ENCODE data around the gene NEB.
A peak's percentile ranks its signal among the peaks of the same experiment; 100 is the strongest.

NEB gene

DNA sequence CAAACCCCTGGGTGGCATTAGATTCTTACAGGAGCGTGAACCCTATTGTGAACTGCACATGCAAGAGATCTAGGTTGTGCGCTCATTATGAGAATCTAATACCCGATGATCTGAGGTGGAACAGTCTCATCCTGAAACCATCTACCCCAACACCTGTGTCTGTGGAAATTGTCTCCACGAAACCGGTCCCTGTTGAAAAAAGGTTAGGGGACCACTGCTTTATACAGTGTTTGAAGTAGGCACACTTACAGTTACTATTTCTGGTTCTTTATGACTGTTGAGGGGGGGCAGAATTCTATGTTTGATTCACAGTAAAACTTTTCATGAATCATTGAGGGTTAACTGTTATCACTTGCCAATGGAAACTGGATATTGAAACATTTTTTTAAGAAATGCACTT, 252.5 kb downstream of the NEB start:
- TF ChIP-seq, protein P1, sequence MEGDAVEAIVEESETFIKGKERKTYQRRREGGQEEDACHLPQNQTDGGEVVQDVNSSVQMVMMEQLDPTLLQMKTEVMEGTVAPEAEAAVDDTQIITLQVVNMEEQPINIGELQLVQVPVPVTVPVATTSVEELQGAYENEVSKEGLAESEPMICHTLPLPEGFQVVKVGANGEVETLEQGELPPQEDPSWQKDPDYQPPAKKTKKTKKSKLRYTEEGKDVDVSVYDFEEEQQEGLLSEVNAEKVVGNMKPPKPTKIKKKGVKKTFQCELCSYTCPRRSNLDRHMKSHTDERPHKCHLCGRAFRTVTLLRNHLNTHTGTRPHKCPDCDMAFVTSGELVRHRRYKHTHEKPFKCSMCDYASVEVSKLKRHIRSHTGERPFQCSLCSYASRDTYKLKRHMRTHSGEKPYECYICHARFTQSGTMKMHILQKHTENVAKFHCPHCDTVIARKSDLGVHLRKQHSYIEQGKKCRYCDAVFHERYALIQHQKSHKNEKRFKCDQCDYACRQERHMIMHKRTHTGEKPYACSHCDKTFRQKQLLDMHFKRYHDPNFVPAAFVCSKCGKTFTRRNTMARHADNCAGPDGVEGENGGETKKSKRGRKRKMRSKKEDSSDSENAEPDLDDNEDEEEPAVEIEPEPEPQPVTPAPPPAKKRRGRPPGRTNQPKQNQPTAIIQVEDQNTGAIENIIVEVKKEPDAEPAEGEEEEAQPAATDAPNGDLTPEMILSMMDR (conservative IDR thresholded peaks at IDR 0.05; ENCODE audit: control insufficient read depth, insufficient read depth, low read depth, low read length) = no peak
- DNase-seq (ENCODE audit: low read depth) = no peak

DNA sequence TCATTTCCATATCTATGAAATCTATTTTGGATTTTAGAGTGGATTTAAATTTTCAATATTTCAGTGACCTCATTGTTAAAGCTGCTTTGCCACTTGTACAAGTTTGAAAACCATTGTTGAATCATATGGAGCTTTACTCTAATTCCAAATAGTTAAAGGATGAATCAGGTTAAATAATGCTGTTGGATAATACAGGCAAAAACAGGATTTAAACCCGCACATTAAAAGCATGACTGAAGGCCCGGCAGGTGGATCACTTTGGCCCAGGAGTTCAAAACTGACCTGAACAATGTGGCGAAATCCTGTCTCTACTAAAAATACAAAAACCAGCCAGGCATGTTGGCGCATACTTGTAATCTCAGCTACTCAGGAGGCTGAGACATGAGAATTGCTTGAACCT, 256.3 kb downstream of the NEB start:
- H3K4me3 ChIP-seq (ENCODE audit: control insufficient read depth, low read depth, low read length) = no peak overlapping the region
- TF ChIP-seq, protein P1 (conservative IDR thresholded peaks at IDR 0.05; ENCODE audit: control insufficient read depth, insufficient read depth, low read depth, low read length) = no peak
- DNase-seq (ENCODE audit: low read depth) = peak; percentile 38

More for the DNA sequence above, 252.5 kb downstream of the NEB start:
- H3K4me3 ChIP-seq (ENCODE audit: control insufficient read depth, low read depth, low read length) = no peak overlapping the region

DNA sequence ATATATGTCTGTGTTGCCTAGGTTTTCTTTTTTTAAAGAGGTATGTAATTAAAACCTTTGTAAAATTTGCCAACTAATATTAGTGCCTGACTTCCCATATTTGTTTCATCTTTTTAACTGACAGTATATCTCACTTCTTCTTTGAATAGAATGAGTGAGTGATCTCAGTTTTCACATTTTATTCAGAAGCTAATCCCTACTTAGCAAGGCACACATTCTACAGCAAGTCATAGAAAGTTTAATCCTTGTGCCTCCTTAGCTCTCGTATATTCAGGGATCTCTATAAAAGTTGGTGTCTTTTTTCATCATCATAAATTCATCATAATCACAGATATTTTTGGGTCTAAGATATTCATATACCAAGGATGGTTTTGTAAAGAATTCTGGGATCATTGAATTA, 258.0 kb downstream of the NEB start:
- no peak overlapping the region for H3K4me3 ChIP-seq (ENCODE audit: control insufficient read depth, low read depth, low read length)
- TF ChIP-seq, protein P1 (conservative IDR thresholded peaks at IDR 0.05; ENCODE audit: control insufficient read depth, insufficient read depth, low read depth, low read length) = no peak
- no peak for DNase-seq (ENCODE audit: low read depth)

DNA sequence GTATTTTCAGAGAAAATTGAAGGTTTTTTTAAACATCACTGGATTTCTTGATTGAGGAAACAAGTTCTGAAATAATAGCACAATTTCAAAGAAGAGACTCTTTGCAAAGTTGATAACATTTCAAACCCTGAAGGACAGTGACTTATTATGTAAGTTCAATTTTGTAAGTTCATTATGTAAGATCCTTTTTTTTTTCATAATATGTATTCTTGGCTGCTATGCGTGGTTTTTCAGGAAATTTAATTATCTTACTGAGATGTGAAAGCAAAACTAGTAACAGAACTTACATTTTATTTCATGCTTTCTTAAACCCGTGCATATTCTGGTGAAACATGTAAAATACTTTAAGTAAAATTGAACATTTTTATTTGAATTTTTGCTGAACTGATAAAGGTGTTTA, 259.2 kb downstream of the NEB start:
- no peak overlapping the region for H3K4me3 ChIP-seq (ENCODE audit: control insufficient read depth, low read depth, low read length)
- TF ChIP-seq, protein P1 (conservative IDR thresholded peaks at IDR 0.05; ENCODE audit: control insufficient read depth, insufficient read depth, low read depth, low read length) = no peak
- no peak for DNase-seq (ENCODE audit: low read depth)

DNA sequence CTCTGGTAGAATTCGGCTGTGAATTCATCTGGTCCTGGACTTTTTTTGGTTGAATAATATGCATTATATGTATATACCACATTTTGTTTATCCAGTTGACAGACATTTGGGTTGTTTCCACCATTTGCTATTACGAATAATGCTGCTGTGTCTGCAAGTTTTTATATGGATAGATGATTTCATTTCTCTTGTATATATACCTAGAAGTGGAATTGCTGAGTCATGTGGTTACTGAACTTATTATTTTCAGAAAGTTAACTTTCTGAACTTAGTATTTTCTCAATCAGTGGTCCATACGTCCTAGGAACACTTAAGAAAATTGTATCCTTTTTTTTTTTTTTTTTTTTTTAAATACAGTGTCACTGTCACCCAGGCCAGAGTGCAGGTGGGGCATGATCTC, 261.3 kb downstream of the NEB start:
- no peak overlapping the region for H3K4me3 ChIP-seq (ENCODE audit: control insufficient read depth, low read depth, low read length)
- DNase-seq (ENCODE audit: low read depth) = no peak
- TF ChIP-seq, protein P1 (conservative IDR thresholded peaks at IDR 0.05; ENCODE audit: control insufficient read depth, insufficient read depth, low read depth, low read length) = no peak

DNA sequence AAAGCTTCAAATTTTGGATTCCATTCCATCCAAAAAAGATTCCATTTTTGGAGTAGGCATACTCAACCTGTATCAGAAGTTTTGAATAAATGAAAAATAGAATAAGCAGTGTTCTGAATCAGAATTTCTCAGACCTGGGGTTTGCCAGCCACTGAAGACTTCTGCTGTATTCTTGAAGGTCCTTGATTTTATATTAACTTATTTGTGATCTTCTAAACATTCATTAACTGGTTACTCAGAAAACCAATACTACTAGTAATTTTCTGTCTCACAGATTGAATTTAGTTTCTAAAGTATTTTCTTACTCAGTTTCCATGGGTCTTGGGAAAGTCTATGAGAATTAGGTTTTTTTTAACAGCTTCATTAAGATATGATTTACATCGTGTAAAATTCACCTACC, 263.7 kb downstream of the NEB start:
- TF ChIP-seq, protein P1 (conservative IDR thresholded peaks at IDR 0.05; ENCODE audit: control insufficient read depth, insufficient read depth, low read depth, low read length) = no peak
- H3K4me3 ChIP-seq (ENCODE audit: control insufficient read depth, low read depth, low read length) = no peak overlapping the region
- DNase-seq (ENCODE audit: low read depth) = no peak

DNA sequence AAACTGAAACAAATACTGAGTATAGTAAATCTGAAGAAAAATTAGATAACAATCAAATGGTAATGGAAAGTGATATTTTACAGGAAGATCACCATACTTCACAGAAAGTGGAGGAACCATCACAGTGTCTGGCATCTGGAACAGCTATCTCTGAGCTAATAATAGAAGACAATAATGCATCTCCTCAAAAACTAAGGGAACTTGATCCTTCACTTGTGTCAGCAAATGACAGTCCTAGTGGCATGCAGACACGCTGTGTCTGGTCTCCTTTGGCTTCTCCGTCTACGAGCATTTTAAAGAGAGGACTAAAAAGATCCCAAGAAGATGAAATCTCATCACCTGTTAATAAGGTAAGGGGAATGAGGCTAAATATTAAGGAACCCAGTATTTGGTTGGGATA, 268.5 kb downstream of the NEB start:
- DNase-seq (ENCODE audit: low read depth) = no peak
- no peak overlapping the region for H3K4me3 ChIP-seq (ENCODE audit: control insufficient read depth, low read depth, low read length)
- TF ChIP-seq, protein P1 (conservative IDR thresholded peaks at IDR 0.05; ENCODE audit: control insufficient read depth, insufficient read depth, low read depth, low read length) = no peak
